CD4-positive, alpha-beta T cell treated with Interleukin-15 for 1 hour (primary cell): ENCODE data around the gene PRICKLE4.
"Not testable (repeated sequence)": the region's sequence is repeated elsewhere in the genome, so short reads cannot be mapped to it uniquely, and the experiment has no call there.

Experiments
- DNase-seq: peaks from one replicate; pipeline ENCODE4 v3.0.0-alpha.2; 2020

The PRICKLE4 gene

GRCh38 chr6:41746107-41746506 lies 34.5 kb upstream of the PRICKLE4 start:
- DNase-seq: no peak

- no peak for DNase-seq
Measured at GRCh38 chr6:41747256-41748101, 33.1 kb upstream of the PRICKLE4 start, which contains the start of gene PGC. TSS of gene PGC (minus strand) at chr6:41747397. CDS start at chr6:41747334, 63 bp downstream.

- DNase-seq: no peak
Measured at GRCh38 chr6:41748102-41748477, 32.5 kb upstream of the PRICKLE4 start.

GRCh38 chr6:41748542-41748941 lies 32.0 kb upstream of the PRICKLE4 start:
- DNase-seq: no peak

GRCh38 chr6:41750374-41750773 lies 30.2 kb upstream of the PRICKLE4 start:
- DNase-seq: no peak

- no peak for DNase-seq
Measured at GRCh38 chr6:41755895-41756294, 24.7 kb upstream of the PRICKLE4 start.

GRCh38 chr6:41756354-41756753 lies 24.2 kb upstream of the PRICKLE4 start:
- no peak for DNase-seq

GRCh38 chr6:41757271-41757670 lies 23.3 kb upstream of the PRICKLE4 start:
- no peak for DNase-seq

GRCh38 chr6:41757931-41758640 lies 22.5 kb upstream of the PRICKLE4 start:
- DNase-seq: no peak

GRCh38 chr6:41758641-41759035 lies 21.9 kb upstream of the PRICKLE4 start:
- no peak for DNase-seq

GRCh38 chr6:41759106-41759904 lies 21.3 kb upstream of the PRICKLE4 start:
- DNase-seq: no peak

GRCh38 chr6:41759905-41760579 lies 20.5 kb upstream of the PRICKLE4 start:
- DNase-seq: no peak

GRCh38 chr6:41763470-41763869 lies 17.1 kb upstream of the PRICKLE4 start:
- DNase-seq: no peak

- DNase-seq: not testable (repeated sequence)
Measured at GRCh38 chr6:41766043-41766664, 14.4 kb upstream of the PRICKLE4 start.

- no peak for DNase-seq
Measured at GRCh38 chr6:41767112-41767833, 13.3 kb upstream of the PRICKLE4 start.

GRCh38 chr6:41768545-41769308 lies 11.9 kb upstream of the PRICKLE4 start:
- DNase-seq: no peak

GRCh38 chr6:41769376-41769775 lies 11.2 kb upstream of the PRICKLE4 start:
- no peak for DNase-seq

GRCh38 chr6:41770381-41771057 lies 10.1 kb upstream of the PRICKLE4 start:
- DNase-seq: no peak

- DNase-seq: no peak
Measured at GRCh38 chr6:41771058-41771983, 9.3 kb upstream of the PRICKLE4 start.
